Stimulated activated CD8-positive, alpha-beta memory T cell treated with anti-CD3 and anti-CD28 coated beads, Interleukin-2, amount 100 ng/mL, for 48 hours (primary cell): ENCODE results near the gene RAB3C.

Source experiments
- DNase-seq, 2 donors: peaks; one replicate each; pipeline ENCODE4 v3.0.0-alpha.2; 2020; ENCODE audit warnings: low read depth in 2 of 2

RAB3C gene

GRCh38 chr5:58875599-58875998 lies 292.7 kb downstream of the RAB3C start:
- DNase-seq = no peak

- no peak for DNase-seq
These were observed 302.4 kb downstream of the RAB3C start for GRCh38 chr5:58885260-58885659.

- peak; percentile 31 to 40 for DNase-seq
These were observed 303.7 kb downstream of the RAB3C start for GRCh38 chr5:58886315-58887207.

GRCh38 chr5:58887311-58887710 lies 304.4 kb downstream of the RAB3C start:
- DNase-seq = no peak

- DNase-seq = no peak
These were observed 305.0 kb downstream of the RAB3C start for GRCh38 chr5:58887721-58888409.

- DNase-seq = no peak
These were observed 307.4 kb downstream of the RAB3C start for GRCh38 chr5:58890265-58890664.

- no peak for DNase-seq
These were observed 307.8 kb downstream of the RAB3C start for GRCh38 chr5:58890701-58891085.

GRCh38 chr5:58891086-58891970 lies 308.5 kb downstream of the RAB3C start:
- peak in 1 of 2 donors; percentile 55 for DNase-seq

- DNase-seq = no peak
These were observed 309.1 kb downstream of the RAB3C start for GRCh38 chr5:58891971-58892343.

- no peak for DNase-seq
These were observed 310.7 kb downstream of the RAB3C start for GRCh38 chr5:58893551-58893950.

- DNase-seq = no peak
These were observed 315.1 kb downstream of the RAB3C start for GRCh38 chr5:58898006-58898405.

- DNase-seq = no peak
These were observed 315.7 kb downstream of the RAB3C start for GRCh38 chr5:58898538-58898937.

GRCh38 chr5:58901271-58901670 lies 318.4 kb downstream of the RAB3C start:
- no peak for DNase-seq

GRCh38 chr5:58902305-58902704 lies 319.4 kb downstream of the RAB3C start:
- DNase-seq = no peak

GRCh38 chr5:58902765-58903164 lies 319.9 kb downstream of the RAB3C start:
- no peak for DNase-seq

GRCh38 chr5:58904737-58905136 lies 321.9 kb downstream of the RAB3C start:
- no peak for DNase-seq

- DNase-seq = no peak
These were observed 323.1 kb downstream of the RAB3C start for GRCh38 chr5:58905944-58906343.
